ENCODE results near the gene ANG. TPM values are rescaled to one million over a fixed set of nuclear protein-coding genes. Genes with fewer than 3 reads are reported as not detected.

The ANG gene
- total RNA-seq, 1 experiment from 2014 or later = 3.2 TPM

GRCh38 chr14:20682435-20683124 lies 6.0 kb upstream of the ANG start:
- H2BK120ac ChIP-seq (ENCODE audit: low read depth, low read length, poor library complexity, severe bottlenecking) = no peak overlapping the region
- no peaks in the 10 kb centered on the region for H3K4me1 ChIP-seq (ENCODE audit: insufficient read depth, low read length)
- H3K56ac ChIP-seq (ENCODE audit: insufficient read length, low read depth, low read length) = no peak overlapping the region
- H2AK5ac ChIP-seq (ENCODE audit: insufficient read length, low read length) = no peak overlapping the region
- H2BK12ac ChIP-seq (ENCODE audit: insufficient read length, low read depth, low read length) = no peak overlapping the region
- no peak overlapping the region for H4K8ac ChIP-seq (replicated peaks; ENCODE audit: insufficient read length, low read depth, low read length)
- H3K4me2 ChIP-seq (ENCODE audit: insufficient read depth, insufficient read length, low read length) = peak overlapping the region; percentile 97
- H3K23me2 ChIP-seq (ENCODE audit: insufficient read length, low read depth, low read length, poor library complexity, severe bottlenecking) = peaks cover 23% of the 10 kb centered on the region
- TF ChIP-seq, protein P1, sequence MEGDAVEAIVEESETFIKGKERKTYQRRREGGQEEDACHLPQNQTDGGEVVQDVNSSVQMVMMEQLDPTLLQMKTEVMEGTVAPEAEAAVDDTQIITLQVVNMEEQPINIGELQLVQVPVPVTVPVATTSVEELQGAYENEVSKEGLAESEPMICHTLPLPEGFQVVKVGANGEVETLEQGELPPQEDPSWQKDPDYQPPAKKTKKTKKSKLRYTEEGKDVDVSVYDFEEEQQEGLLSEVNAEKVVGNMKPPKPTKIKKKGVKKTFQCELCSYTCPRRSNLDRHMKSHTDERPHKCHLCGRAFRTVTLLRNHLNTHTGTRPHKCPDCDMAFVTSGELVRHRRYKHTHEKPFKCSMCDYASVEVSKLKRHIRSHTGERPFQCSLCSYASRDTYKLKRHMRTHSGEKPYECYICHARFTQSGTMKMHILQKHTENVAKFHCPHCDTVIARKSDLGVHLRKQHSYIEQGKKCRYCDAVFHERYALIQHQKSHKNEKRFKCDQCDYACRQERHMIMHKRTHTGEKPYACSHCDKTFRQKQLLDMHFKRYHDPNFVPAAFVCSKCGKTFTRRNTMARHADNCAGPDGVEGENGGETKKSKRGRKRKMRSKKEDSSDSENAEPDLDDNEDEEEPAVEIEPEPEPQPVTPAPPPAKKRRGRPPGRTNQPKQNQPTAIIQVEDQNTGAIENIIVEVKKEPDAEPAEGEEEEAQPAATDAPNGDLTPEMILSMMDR (conservative IDR thresholded peaks at IDR 0.05) = no peak
- no peak overlapping the region for H2BK15ac ChIP-seq (ENCODE audit: low read depth, low read length)
- no peak overlapping the region for H3K23ac ChIP-seq (ENCODE audit: insufficient read length, low read depth, low read length)
- WGBS (ENCODE audit: extremely low coverage, insufficient read length, low lambda C conversion rate) = no CpG with 5 or more reads among the region's 40 CpGs
- H3K27me3 ChIP-seq (ENCODE audit: insufficient read depth, low read length) = no peaks in the 10 kb centered on the region
- H2BK20ac ChIP-seq (ENCODE audit: low read depth, low read length, poor library complexity, severe bottlenecking) = no peak overlapping the region
- H4K20me1 ChIP-seq (ENCODE audit: control insufficient read depth, insufficient read depth, insufficient read length) = no peaks in the 10 kb centered on the region
- Mint-ChIP-seq H3K4me1 (peaks cover 16% of the 10 kb centered on the region in 2 experiments), H3K27ac (no peak overlapping the region), H3K36me3 (ENCODE audit: insufficient read depth in 1 of 3, low read depth in 3 of 3) (no peaks in the 10 kb centered on the region), H3K9me3 (no peaks in the 10 kb centered on the region), H3K27me3 (ENCODE audit: low read depth) (peaks cover 3% of the 10 kb centered on the region), H3K4me3 (no peak overlapping the region)
- no peaks in the 10 kb centered on the region for H3K9me3 ChIP-seq (ENCODE audit: control insufficient read depth, low read depth, low read length)
- peak overlapping the region; percentile 73 for H3K9ac ChIP-seq (ENCODE audit: extremely low read depth, insufficient read length, low read length)
- no peak overlapping the region for H4K91ac ChIP-seq (ENCODE audit: insufficient read length, low read depth, low read length)
- no peak overlapping the region for H3T11ph ChIP-seq (ENCODE audit: low read length)
- no peak overlapping the region for H2BK5ac ChIP-seq (ENCODE audit: insufficient read length, low read length)
- H3K14ac ChIP-seq (ENCODE audit: insufficient read depth, low read length) = peak overlapping the region; percentile 74; the same call in 1 of the 2 replicates
- no peak overlapping the region for H4K5ac ChIP-seq (ENCODE audit: insufficient read length, low read depth, low read length)
- H2AFZ ChIP-seq (ENCODE audit: low read length) = no peak overlapping the region
- H3K79me1 ChIP-seq (ENCODE audit: insufficient read depth, low read depth, low read length, poor library complexity, severe bottlenecking) = no peaks in the 10 kb centered on the region
- no peak overlapping the region for H3K4ac ChIP-seq (ENCODE audit: low read depth, low read length)
- peak overlapping the region; percentile 56 for H3K18ac ChIP-seq (ENCODE audit: insufficient read length, low read depth, low read length)
- H3K79me2 ChIP-seq (ENCODE audit: insufficient read depth, low read length) = no peaks in the 10 kb centered on the region
- peak; percentile 84 for DNase-seq
- H3K27ac ChIP-seq (ENCODE audit: insufficient read length, low read depth, low read length) = no peak overlapping the region

Data from H9 (cell line).